Lower leg skin (tissue), 3 donors: ENCODE results near the gene RHOC.

Experiments used
- CTCF ChIP-seq, 3 donors: fragments of 450-650 bp; IDR thresholded peaks; one replicate each; pipeline ENCODE4 v1.5.1; 2016; ENCODE audit warnings: antibody characterized with exemption in 3 of 3, mild to moderate bottlenecking in 3 of 3, moderate library complexity in 2 of 3
- POLR2A ChIP-seq, 2 donors: fragments of 450-650 bp; IDR thresholded peaks; one replicate each; pipeline ENCODE4 v1.6.1; 2016 to 2017; ENCODE audit warnings: antibody characterized with exemption in 2 of 2, mild to moderate bottlenecking in 1 of 2, moderate library complexity in 1 of 2

- TF ChIP-seq CTCF (IDR thresholded peaks at IDR 0.05) (no peak), POLR2A (IDR thresholded peaks at IDR 0.05) (no peak)
These were observed 8.3 kb downstream of the RHOC start for GRCh38 chr1:112698366-112699310.
